ENCODE data around the gene SIK2.

- no peak for TF ChIP-seq CTCF (IDR thresholded peaks at IDR 0.05 in 2 of 3, conservative IDR thresholded peaks at IDR 0.05 in 1 of 3; ENCODE audit: insufficient read depth in 2 of 3, low read depth in 1 of 3, low read length in 3 of 3)
- TF ChIP-seq CEBPB (tag; IDR thresholded peaks at IDR 0.05), result no peak
Measured at GRCh38 chr11:111623527-111624030, 21.3 kb downstream of the SIK2 start.
